NCI-H1436 (cell line): ENCODE data around the gene HTR7.
A peak's percentile ranks its signal among the peaks of the same experiment; 100 is the strongest.
"Not testable (repeated sequence)": the region's sequence is repeated elsewhere in the genome, so short reads cannot be mapped to it uniquely, and the experiment has no call there.

Experiments
- DNase-seq: peaks from one replicate; lab custom pipeline; 2025; lab: John Stamatoyannopoulos, UW

HTR7 gene

DNA sequence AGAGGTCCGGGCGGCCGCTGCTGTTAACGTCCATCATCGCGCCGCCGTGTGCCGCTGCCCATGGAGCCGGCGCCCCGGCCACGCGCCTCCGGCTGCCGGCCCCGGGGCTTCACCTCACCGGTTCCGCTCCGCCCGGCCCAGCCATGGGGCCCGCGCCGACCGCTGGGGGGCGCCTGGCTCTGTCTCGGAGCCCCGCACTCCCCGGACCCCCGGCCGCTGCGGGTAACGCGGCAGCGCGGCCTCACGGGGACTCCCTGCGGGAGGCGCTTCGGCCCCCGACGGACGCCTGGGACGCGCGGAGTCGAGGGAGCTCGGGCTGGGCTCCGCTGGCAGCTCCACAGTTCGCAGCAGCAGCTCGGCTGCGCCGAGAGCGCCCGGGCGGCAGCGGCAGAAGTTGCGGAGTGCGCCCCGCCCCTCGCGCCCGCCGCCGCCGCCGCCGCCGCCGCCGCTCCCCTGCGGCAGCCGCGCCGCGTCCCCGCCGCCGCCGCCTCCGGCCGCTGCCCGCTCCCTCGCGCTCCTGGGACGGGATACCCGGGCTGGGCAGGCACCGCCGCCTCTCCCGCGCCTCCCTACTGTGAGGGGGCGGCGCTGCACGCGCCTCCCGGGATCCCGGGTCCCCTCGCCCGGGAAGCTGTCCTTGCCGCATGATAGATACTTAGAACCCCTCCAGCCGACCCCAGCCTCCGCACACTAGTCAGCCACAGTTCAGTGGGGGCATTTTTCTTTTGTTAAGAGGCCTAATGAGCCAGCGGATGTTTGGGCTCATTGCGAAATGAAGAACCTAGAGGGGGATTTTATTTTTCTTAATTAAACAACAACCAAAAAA is at the start of gene HTR7:
HTR7 (minus strand) TSS at position 405 of the 826 bp plus-strand sequence; CDS start at position 37, 368 bp downstream.
- peak; percentile 22 for DNase-seq

DNA sequence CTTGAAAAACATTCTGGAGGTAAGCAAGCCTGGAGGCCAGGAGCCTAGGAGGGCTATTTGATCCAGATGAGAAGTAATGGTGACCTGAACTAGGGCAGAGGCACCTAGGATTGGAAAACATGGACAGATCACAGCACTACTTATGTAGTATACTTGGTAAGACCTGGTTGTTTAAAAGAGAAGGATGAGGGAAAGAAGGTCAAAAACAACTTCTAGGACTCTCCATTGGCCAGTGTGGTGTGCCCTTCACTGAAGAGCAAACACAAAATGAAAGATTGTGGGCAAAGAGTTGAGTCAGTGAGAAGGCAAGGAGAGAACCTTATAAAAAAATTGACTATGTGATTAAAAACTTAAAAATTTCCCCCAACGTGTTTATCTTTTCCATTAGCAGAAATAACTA is 48.8 kb upstream of the HTR7 start:
- DNase-seq: no peak

DNA sequence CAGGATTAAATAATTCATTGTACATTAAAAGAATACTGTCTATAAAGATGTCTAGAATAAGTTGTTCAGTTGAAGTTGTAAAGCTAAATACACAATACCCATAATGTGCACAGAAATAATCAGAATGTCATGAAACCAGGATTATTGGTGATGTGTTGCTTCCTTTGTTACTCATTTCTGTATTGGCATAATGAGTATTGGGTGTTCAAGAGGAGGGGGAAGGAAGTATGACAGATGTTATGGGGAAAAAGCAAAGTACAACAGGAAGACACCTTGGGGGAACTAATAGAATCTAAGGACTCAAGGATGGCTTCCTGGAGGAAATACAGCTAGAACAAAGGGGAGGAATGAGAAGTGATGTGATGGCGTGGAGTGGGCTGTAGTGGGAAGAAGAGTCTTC is 48.1 kb upstream of the HTR7 start:
- no peak for DNase-seq

DNA sequence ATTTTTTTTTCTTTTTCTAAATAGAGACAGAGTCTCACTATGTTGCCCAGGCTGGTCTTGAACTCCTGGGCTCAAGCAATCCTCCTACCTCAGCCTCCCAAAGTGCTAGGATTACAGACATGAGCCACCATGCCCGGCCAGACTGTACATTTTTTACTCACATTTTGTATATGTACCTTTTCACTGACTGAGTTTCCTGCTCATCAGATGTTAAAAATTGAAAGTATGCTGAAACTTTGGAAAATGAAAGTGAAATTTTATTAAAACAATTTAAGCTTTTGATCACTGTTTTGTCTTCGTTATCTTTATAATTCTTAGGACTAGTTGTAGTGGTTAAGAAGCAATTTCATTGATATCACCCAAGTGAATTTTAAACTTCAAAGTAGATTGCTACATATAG is 39.1 kb upstream of the HTR7 start:
- not testable (repeated sequence) for DNase-seq

DNA sequence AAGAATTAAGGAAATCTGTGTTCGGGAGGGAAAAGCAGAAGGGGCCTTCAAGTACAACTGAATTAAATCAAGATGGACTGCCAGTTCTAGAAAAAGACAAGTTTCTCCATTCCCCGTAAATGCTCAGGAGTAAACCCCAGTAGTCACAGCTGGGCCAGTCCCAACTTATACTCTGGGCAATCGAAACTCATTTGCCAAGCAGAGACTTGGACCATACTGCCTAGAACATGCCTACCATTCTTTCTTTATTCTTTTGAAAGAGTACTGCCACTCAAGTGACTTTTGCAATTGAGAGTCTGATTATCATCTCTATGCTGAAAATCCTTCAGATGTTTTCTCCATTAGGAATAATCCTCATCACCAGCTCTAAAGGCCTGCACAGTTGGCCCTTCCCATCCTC is 35.4 kb upstream of the HTR7 start:
- no peak for DNase-seq

DNA sequence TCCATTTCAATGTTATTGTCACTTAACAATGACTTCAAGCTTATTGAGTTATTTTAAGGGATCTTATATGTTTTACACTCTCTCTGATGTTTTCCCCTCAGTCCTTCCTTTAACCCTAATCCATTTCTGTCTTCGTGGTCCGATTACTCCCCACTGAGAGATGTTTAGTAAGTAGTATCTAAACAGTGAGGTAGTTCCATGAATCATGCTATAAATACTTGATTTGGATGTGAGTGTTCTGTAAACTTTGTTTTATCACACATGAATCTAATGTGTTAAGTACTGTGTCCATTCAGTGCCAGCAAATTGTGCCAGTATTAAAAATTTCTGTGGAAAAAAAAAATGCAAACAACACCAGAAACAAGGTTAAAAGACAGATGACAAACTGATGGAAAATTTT is 32.5 kb upstream of the HTR7 start:
- DNase-seq: no peak

DNA sequence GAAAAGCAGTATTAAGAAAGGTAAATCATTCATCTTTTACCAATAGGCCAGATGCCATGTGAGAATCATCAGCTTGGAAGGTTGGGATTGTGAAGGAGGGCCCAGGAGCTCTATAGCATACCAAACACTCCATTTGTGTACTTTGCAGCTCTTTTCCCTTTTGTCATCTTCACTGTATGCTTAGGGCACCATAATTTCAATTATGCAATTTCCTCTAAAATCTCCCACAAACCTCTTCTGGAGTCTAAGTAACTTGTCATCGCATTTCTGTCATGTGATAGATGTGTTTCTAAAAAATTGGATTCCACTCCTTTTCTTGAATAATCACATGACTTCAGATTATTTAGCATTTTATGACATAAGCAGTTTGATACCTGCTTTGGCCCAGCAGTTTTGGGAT is 31.8 kb upstream of the HTR7 start:
- no peak for DNase-seq

DNA sequence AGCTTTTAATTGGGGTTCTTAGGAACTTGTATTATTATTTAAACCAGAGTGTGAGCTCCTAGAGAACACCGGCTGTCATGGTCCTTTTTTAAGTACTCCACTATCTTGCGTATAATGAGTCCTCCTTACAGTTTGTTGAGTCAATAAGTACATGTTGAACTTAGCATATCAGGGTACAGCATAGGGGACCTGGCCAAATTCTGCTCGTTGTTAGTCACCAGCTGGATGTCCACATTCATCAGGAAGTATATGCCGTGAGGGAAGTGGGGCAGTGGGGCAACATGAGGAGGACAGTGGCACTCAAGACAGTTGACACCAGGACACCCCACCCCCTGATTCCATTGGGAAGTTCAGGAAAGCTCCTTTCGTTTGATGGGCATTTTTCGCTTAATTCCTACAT is 30.5 kb upstream of the HTR7 start:
- no peak for DNase-seq

DNA sequence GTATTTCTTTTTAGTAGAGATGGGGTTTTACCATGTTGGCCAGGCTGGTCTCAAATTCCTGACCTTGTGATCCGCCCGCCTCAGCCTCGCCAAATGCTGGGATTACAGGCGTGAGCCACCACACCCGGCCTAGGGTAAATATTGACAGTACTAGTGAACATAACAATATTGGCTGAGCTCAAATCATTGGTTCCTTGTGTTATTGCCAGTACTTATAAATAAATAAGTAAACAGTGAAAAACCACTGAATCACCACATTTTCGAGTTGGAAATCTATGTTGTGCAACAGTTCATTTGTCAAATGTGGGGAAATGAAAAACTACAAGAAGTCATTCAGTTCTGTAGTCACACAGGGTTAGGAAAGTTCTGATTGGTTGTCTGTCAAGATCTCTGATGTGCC is 29.7 kb upstream of the HTR7 start:
- DNase-seq: no peak

DNA sequence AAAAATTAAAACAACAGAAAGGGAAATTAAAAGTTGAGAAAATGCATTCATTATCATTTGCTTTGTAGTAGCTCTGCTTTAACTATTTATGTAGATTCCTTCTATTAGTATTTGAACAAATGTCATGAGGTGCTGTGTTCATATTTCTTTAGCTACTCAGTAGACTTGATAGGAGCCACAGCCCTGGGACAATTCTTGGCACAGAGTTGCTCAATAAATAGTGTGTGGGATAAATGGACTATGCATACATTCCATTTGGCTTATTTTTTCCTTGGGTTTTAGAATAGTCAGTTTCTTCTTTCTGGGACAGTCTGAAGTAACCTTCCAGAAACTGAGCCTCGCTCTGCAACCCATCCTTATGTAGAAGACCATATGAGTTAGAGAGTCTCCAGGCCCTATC is 27.3 kb upstream of the HTR7 start:
- no peak for DNase-seq

DNA sequence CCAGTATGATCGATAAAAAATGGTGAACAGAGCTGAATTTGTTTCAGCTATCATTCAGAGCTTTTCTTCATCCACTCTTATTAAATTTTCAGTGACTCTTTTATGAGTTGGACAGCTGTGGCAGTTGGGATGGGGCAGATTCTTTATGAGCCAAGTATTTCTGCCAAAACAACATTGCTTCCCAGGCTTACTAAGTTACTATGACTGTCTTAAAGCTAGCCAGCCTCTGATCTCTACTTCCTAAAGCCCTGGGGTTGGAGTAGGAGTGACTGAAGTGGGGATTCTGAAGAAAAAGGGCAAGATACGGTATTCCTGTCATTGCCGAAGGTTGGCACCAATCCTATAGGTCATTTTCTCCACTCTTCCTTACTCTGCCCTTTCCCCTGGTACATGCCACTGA is 26.6 kb upstream of the HTR7 start:
- no peak for DNase-seq

DNA sequence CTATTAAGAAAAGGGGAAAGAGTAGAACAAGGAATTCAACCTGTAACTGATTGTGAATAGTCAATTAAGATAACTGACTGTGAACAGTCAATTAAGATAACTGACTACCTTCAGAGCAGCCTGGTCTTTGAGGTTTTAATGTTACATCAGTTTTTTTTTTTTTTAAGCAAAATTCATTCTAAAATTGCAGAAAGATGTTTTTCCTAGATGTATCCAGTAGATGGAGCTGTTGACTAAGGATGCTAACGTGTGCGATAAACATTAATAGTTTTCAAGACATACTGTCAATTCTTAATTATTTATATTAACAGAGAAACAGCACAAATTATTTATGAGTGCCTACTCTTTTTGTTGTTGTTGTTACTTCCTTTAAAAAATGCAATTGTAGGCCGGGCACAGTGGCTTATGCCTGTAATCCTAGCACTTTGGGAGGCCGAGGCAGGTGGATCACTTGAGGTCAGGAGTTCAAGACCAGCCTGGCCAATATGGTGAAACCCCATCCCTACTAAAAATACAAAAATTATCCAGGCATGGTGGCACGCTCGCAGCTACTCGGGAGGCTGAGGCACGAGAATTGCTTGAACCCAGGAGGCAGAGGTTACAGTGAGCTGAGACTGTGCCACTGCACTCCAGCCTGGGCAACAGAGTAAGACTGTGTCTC is 22.4 kb upstream of the HTR7 start:
- peak; percentile 14 for DNase-seq

DNA sequence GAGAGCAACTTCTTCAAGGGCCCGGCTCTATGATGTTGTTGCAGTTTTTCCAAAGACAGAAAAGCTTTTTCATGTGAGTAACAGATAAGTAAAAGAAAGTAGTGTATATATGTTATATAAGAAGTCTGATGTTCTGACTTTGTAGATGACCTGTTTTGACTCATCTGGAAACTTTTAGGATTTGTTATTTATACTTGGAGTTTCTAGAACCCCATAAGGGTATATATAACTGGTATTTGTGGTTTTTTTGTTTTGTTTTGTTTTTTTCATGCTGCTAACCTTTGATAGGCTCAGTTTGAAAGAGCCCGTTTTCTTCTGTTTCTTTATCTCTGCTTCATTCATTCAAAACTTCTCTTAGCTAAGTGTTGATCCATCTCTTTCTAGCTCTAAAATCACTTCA is 21.2 kb upstream of the HTR7 start:
- no peak for DNase-seq

DNA sequence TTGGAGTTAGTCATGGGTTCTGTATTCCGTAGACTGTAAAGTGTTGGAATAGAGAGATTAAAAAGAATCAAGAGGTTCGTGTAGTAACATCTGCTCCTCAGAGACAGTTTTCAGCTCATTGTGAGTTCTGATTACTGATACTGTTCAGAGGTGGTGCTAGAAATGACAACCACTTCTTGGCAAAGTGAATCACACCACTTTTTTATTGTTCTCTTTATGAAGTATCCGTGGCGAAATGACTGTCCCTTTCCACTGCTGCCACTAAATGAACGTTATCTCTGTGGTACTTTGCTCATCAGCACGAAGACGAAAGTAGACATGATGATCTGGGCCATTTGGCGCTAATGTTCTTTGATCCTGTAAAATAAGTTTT is 14.8 kb upstream of the HTR7 start:
- no peak for DNase-seq

DNA sequence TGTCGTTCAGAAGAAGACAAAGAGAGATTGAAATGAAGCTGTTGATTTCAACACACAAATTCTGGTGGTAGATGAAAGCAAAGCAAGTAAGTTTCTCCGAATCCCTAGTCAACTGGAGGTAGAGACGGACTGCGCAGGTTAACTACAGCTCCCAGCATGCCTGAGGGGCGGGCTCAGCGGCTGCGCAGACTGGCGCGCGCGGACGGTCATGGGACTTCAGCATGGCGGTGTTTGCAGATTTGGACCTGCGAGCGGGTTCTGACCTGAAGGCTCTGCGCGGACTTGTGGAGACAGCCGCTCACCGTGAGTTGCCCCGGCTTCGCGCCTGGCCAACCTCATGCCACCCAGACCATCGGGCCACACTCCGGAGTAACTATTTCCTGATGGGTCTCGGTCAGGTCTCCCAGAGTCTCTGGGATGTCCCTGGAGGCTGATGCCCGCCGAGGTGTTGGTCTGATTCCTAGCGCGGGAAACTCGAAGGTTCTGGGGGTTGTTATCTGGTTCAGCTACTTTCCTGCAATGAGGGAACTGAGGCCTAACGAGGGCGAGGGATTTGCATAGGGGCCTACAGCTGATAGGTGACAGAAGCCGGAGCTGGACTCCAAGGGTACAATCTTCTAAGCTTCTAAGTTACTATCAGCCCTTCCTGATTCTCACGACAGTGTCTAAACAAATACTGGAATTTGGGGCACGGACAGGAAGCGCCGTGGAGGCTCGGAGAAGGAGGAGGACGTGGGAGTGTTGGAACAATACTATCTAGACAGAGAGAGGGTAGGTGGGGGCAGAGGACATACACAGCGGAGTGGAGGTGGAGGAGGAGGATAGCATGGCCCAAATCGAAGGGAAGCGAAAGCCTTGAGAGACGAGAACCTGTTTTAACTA is 14.2 kb upstream of the HTR7 start, which contains the start of gene RPP30:
RPP30 (plus strand) TSS at position 209 of the 882 bp plus-strand sequence; CDS start at position 222, 13 bp downstream.
- DNase-seq: peak; percentile 62

DNA sequence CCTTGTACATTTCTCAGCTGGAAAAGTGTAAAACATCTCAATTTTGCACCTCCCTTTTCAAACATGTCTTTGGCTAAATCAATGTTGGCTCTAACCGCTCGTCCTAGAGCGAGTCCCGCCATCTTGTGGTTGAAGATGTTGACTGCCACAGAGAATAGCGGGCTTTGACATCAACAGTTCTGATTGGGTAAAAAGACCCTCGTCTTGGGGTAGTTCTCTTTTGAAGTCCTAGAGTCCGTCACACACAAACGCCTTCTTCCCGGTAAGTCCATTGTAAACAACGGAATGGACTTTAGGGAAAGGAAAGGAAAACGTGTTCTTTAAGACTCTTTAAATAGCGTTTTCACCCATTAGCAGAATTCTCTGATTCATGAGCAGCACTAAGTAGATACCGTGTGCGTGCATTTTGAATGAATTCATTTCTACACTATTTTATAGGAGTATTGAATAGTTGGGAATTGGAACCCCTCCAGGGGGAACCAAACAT is 13.5 kb upstream of the HTR7 start:
- DNase-seq: peak; percentile 60

DNA sequence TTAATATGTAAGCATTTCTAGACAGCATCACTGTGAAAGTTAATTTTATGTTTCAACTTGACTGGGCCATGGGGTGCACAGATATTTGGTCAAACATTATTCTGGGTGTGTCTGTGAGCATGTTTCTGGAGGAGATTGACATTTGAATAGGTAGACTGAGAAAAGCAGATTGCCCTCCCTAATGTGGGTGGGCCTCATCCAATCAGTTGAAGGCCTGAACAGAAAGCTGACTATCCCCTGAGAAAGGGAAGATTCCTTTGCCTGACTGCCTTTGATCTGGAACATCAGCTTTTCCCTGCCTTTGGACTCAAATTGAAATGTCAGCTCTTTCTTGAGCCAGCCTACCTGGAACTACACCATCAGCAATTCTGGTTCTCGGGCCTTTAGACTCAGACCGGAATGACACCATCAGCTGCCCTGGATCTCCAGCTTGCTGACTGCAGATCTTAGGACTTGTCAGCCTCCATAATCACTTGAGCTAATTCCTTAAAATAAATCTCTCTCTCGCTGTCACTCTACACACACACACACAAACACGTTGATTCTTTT is 8.3 kb upstream of the HTR7 start:
- no peak for DNase-seq

DNA sequence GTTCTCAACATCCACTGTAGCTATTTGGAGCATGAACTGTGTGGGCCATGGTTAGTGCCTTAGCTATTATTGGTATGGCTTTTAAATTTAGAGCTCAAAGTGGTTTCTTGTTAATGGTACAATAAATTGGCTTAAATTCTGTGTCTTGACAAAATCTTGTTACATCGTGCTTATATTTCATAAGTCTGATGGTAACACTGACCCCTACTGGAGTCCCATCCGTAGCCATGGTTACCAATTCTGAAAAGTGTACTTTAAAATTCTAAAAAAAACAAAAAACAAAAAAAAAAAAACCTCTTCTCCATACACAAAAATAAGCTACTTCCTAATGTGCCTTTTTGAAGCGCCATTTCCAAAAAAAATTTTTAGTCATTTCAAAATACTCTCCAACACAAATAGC is 7.6 kb upstream of the HTR7 start:
- DNase-seq: no peak

DNA sequence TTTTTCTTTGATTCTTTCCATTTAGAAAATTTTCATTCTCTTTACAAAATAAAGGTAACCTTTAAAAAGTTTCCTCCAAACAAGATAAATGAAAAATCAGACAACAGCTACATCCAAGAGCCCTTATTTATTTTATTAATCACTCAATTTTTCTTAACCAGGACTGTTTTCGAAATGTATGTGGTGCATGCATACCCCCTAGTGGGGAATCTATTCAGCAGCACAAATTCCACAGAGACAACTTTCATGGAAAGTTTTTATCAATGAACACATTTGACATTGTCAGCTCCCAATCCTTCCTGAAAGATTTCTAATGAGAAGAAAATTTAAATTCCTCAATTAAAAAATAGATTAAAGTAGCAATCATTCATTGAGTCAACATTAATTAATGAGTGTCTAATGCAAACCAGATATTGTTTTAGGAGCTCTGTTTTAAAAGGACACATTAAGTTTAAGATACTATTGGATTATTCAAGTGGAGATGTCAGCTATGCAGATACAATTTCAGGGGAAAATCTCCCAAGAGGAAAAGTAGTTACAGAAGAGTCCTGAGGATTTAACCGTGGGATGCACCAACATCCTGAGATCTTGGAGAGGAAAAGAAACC is 5.2 kb upstream of the HTR7 start:
- DNase-seq: no peak

DNA sequence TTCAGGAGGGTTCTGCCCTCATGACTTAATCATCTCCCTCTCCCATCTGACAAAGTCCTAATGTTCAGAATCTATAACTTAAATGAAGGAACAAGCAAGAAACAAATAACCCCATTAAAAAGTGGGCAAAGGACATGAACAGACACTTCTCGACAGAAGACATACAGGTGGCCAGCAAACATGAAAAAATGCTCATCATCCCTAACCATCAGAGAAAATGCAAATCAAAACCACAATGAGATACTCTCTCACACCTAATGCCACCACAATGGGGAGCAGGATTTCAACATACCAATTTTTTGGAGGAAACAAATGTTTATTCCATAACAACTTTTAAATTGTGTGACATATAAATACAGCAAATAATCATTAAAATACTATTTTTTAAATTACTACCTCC is 3.0 kb upstream of the HTR7 start:
- no peak for DNase-seq

DNA sequence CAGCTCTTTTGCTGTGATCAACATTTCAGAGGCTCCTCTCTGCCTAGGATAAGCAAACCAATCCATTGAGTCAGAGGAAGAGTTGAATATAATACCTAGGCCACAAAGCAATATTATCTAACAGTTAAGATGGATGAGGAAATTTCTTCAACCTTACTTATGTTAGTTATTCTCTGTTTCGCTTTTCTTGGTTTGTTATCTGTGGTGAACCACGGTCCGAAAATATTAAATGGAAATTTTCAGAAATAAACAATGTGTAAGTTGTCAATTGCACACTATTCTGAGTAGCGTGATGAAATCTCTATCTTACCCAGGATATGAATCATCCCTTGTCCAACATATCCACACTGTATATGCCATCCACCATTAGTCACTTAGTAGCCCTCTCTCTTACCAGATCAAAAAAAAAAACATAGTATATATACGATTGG is 1.5 kb upstream of the HTR7 start:
- no peak for DNase-seq
